ENCODE data around the gene BCAP31.
"Not testable (repeated sequence)": the region's sequence is repeated elsewhere in the genome, so short reads cannot be mapped to it uniquely, and the experiment has no call there.

Gene BCAP31

GRCh38 chrX:153733651-153734240 lies 9.6 kb upstream of the BCAP31 start:
- no peak for DNase-seq

GRCh38 chrX:153732401-153732800 lies 8.2 kb upstream of the BCAP31 start:
- DNase-seq: no peak

GRCh38 chrX:153731845-153732215 lies 7.6 kb upstream of the BCAP31 start:
- no peak for DNase-seq

- peak in 1 of 5 donors; percentile 54 for DNase-seq
These were observed 7.1 kb upstream of the BCAP31 start for GRCh38 chrX:153731117-153731844.

GRCh38 chrX:153730115-153730514 lies 5.9 kb upstream of the BCAP31 start:
- not testable (repeated sequence) for DNase-seq

- no peak for DNase-seq
These were observed 4.9 kb upstream of the BCAP31 start for GRCh38 chrX:153728951-153729631.

GRCh38 chrX:153728095-153728494 lies 3.9 kb upstream of the BCAP31 start:
- DNase-seq: no peak

GRCh38 chrX:153727123-153727931 lies 3.1 kb upstream of the BCAP31 start:
- no peak for DNase-seq

GRCh38 chrX:153726286-153727122 lies 2.3 kb upstream of the BCAP31 start:
- DNase-seq: peak in 4 of 5 donors; percentile 13 to 66 (median 24)

- DNase-seq: no peak
These were observed 1.7 kb upstream of the BCAP31 start for GRCh38 chrX:153725832-153726285.

- peak in 1 of 5 donors; percentile 15 for DNase-seq
These were observed 1.0 kb upstream of the BCAP31 start for GRCh38 chrX:153725039-153725831.

GRCh38 chrX:153723351-153724251 lies 586 bp downstream of the BCAP31 start:
- DNase-seq: peak in 4 of 5 donors; percentile 37 to 63 (median 44)

- DNase-seq: no peak
These were observed 1.4 kb downstream of the BCAP31 start for GRCh38 chrX:153722704-153723350.

GRCh38 chrX:153719701-153720100 lies 4.5 kb downstream of the BCAP31 start:
- DNase-seq: no peak

GRCh38 chrX:153719238-153719637 lies 4.9 kb downstream of the BCAP31 start:
- no peak for DNase-seq

- no peak for DNase-seq
These were observed 6.7 kb downstream of the BCAP31 start for GRCh38 chrX:153717445-153717844.

- DNase-seq: no peak
These were observed 9.9 kb downstream of the BCAP31 start for GRCh38 chrX:153714256-153714655.

- DNase-seq: no peak
These were observed 14.2 kb downstream of the BCAP31 start for GRCh38 chrX:153709726-153710674.
